HCT116 (cell line): ENCODE data around the gene NALCN.

Source experiments
- ATF3 ChIP-seq: IDR thresholded peaks from 2 replicates; pipeline ENCODE4 v1.6.1; 2012
- CEBPB ChIP-seq: IDR thresholded peaks from 2 replicates; pipeline ENCODE4 v1.6.1; 2012; ENCODE audit warnings: low read depth
- CTCF ChIP-seq, 3 experiments: fragments of 200-600 bp in 1 of 3; sonication (generic) in 1 of 3; IDR thresholded peaks in 2 of 3; conservative IDR thresholded peaks in 1 of 3; 2 replicates each; pipeline ENCODE4 v1.5.1; 2012 to 2017; ENCODE audit warnings: low read depth in 2 of 3, low read length in 2 of 3, antibody characterized with exemption in 1 of 3, borderline replicate concordance in 1 of 3, control low read depth in 1 of 3, mild to moderate bottlenecking in 1 of 3, mixed read lengths in 1 of 3, mixed run types in 1 of 3, moderate library complexity in 1 of 3; ENCODE audit not compliant: insufficient read depth in 1 of 3
- EZH2 ChIP-seq: fragments of 200-600 bp; sonication (generic); IDR thresholded peaks from 2 replicates; pipeline ENCODE4 v1.6.1; 2017; ENCODE audit warnings: antibody characterized with exemption, mixed run types
- EZH2phosphoT487 ChIP-seq: fragments of 200-600 bp; IDR thresholded peaks from 2 replicates; pipeline ENCODE4 v1.6.1; 2018; ENCODE audit warnings: antibody characterized with exemption, borderline replicate concordance
- FOSL1 ChIP-seq: IDR thresholded peaks from 2 replicates; pipeline ENCODE4 v1.6.1; 2012; ENCODE audit warnings: low read depth
- MAX ChIP-seq: IDR thresholded peaks from 2 replicates; pipeline ENCODE4 v1.6.1; 2012
- POLR2A ChIP-seq: IDR thresholded peaks from 2 replicates; pipeline ENCODE4 v1.7.0; 2011; ENCODE audit warnings: borderline replicate concordance; ENCODE audit not compliant: insufficient read depth, insufficient read length; ENCODE audit errors: extremely low read depth
- POLR2AphosphoS5 ChIP-seq: IDR thresholded peaks from 2 replicates; pipeline ENCODE4 v1.6.1; 2011; ENCODE audit warnings: mild to moderate bottlenecking, low read depth, low read length, moderate library complexity
- REST ChIP-seq: IDR thresholded peaks from 2 replicates; pipeline ENCODE4 v1.6.1; 2012; ENCODE audit warnings: low read depth
- YY1 ChIP-seq: IDR thresholded peaks from 2 replicates; pipeline ENCODE4 v1.6.1; 2011; ENCODE audit warnings: low read length, low read depth, moderate library complexity, mild to moderate bottlenecking; ENCODE audit not compliant: insufficient replicate concordance; ENCODE audit errors: extremely low read depth

GRCh38 chr13:101397742-101398141 is 18.6 kb downstream of the NALCN start:
- no peak for TF ChIP-seq CEBPB
- no peak for TF ChIP-seq FOSL1
- TF ChIP-seq POLR2AphosphoS5: no peak
- no peak for TF ChIP-seq CTCF (IDR thresholded peaks at IDR 0.05 in 2 of 3, conservative IDR thresholded peaks at IDR 0.05 in 1 of 3; ENCODE audit: borderline replicate concordance in 1 of 3, insufficient read depth in 1 of 3, low read depth in 2 of 3, low read length in 2 of 3)
- no peak for TF ChIP-seq YY1
- no peak for TF ChIP-seq MAX
- TF ChIP-seq ATF3: no peak
- no peak for TF ChIP-seq REST
- TF ChIP-seq EZH2phosphoT487: no peak
- no peak for TF ChIP-seq POLR2A
- TF ChIP-seq EZH2: no peak
